HCT116 (cell line): ENCODE data around the gene WNK2. TPM values are rescaled to one million over a fixed set of nuclear protein-coding genes. Genes with fewer than 3 reads are reported as not detected.

Experiments
- ATAC-seq: fragments of 200-7000 bp; cut with Tn5 transposase; 2 replicates; pipeline ENCODE4 v1.9.1; 2020; ENCODE audit warnings: mild to moderate bottlenecking, moderate library complexity
- BruUV-seq: library from RNA; stranded (reverse); fragments of 400-500 nt; replicated peaks from 2 replicates; lab custom pipeline; 2021; lab: Mats Ljungman, UMichigan
- CTCF ChIA-PET: fragments of 300-600 bp; sonication (Branson Sonifier 250); formaldehyde crosslinking; loops from one replicate; lab custom pipeline; 2021; ENCODE audit warnings: antibody characterized with exemption; lab: Charles Lee
- POLR2A ChIA-PET: fragments of 300-600, 350-600 bp; sonication (Branson Sonifier 250); formaldehyde crosslinking; loops from one replicate; lab custom pipeline; 2021; ENCODE audit warnings: antibody characterized with exemption; lab: Charles Lee
- RAD21 ChIA-PET, 2 experiments: fragments of 300-600 bp; sonication (Branson Sonifier 250); formaldehyde crosslinking; loops; one replicate each; lab custom pipeline; 2023; ENCODE audit warnings: low total read pairs in 2 of 2; ENCODE audit not compliant: uncharacterized antibody in 2 of 2, unreplicated experiment in 2 of 2, low non-redundant PET in 1 of 2; lab: Charles Lee
- DNase-seq: peaks from one replicate; pipeline ENCODE4 v3.0.0-alpha.2; 2010; ENCODE audit warnings: low read depth, low spot score
- H2AFZ ChIP-seq: fragments of 200-600 bp; shearing (Covaris generic), sonication (generic); 2 replicates; pipeline ENCODE4 v1.6.1; 2017; ENCODE audit warnings: low read depth, mixed run types, mixed read lengths, antibody characterized with exemption, low read length; ENCODE audit not compliant: poor library complexity, severe bottlenecking
- H3K27ac ChIP-seq: 2 replicates; pipeline ENCODE4 v1.5.1; 2012; ENCODE audit warnings: low read depth, low read length
- H3K27me3 ChIP-seq: fragments of 200-600 bp; sonication (generic); 2 replicates; pipeline ENCODE4 v1.6.1; 2016; ENCODE audit warnings: mixed run types, low read length, mixed read lengths; ENCODE audit not compliant: insufficient read depth
- H3K36me3 ChIP-seq, 2 experiments: fragments of 200-500 bp in 1 of 2; fragments of 200-600 bp in 1 of 2; sonication (Bioruptor generic) in 1 of 2; sonication (generic) in 1 of 2; 2 replicates each; pipeline versions ENCODE4 v1.5.1 to v1.6.1; 2014 to 2016; ENCODE audit warnings: low read length in 2 of 2, inconsistent platforms in 1 of 2, mixed read lengths in 1 of 2, mixed run types in 1 of 2; ENCODE audit not compliant: insufficient read depth in 2 of 2, control insufficient read depth in 1 of 2
- H3K4me1 ChIP-seq, 2 experiments: fragments of 200-600 bp in 1 of 2; sonication (generic) in 1 of 2; 2 replicates each; pipeline versions ENCODE4 v1.5.1 to v1.6.1; 2012 to 2017; ENCODE audit warnings: low read length in 2 of 2, inconsistent platforms in 1 of 2, mild to moderate bottlenecking in 1 of 2, mixed read lengths in 1 of 2, mixed run types in 1 of 2, moderate library complexity in 1 of 2; ENCODE audit not compliant: insufficient read depth in 2 of 2, control insufficient read depth in 1 of 2
- H3K4me2 ChIP-seq: fragments of 200-600 bp; sonication (generic); 2 replicates; pipeline ENCODE4 v1.6.1; 2017; ENCODE audit warnings: mixed run types, low read length, mixed read lengths
- H3K4me3 ChIP-seq, 2 experiments: fragments of 200-600 bp in 1 of 2; sonication (generic) in 1 of 2; replicated peaks in 1 of 2; 2 replicates each; pipeline ENCODE4 v1.5.1; 2011 to 2016; ENCODE audit warnings: low read length in 2 of 2, control low read depth in 1 of 2, low read depth in 1 of 2, mild to moderate bottlenecking in 1 of 2, mixed read lengths in 1 of 2, mixed run types in 1 of 2
- H3K79me2 ChIP-seq: fragments of 200-600 bp; sonication (generic); 2 replicates; pipeline ENCODE4 v1.6.1; 2017; ENCODE audit warnings: mild to moderate bottlenecking, mixed run types, low read length, moderate library complexity, mixed read lengths; ENCODE audit not compliant: insufficient read depth
- H3K9ac ChIP-seq: fragments of 200-600 bp; sonication (generic); 2 replicates; pipeline ENCODE4 v1.6.1; 2016; ENCODE audit warnings: low read length, mixed read lengths
- H3K9me2 ChIP-seq: fragments of 200-600 bp; sonication (generic), shearing (Covaris generic); 2 replicates; pipeline ENCODE4 v1.6.1; 2017; ENCODE audit warnings: mixed run types, mild to moderate bottlenecking, moderate library complexity; ENCODE audit not compliant: insufficient read depth
- H3K9me3 ChIP-seq, 2 experiments: fragments of 200-500 bp in 1 of 2; fragments of 200-600 bp in 1 of 2; sonication (Bioruptor generic) in 1 of 2; sonication (generic) in 1 of 2; 2 replicates each; pipeline ENCODE4 v1.6.1; 2014 to 2017; ENCODE audit warnings: low read length in 2 of 2, mixed read lengths in 2 of 2, inconsistent platforms in 1 of 2, low read depth in 1 of 2, mild to moderate bottlenecking in 1 of 2, mixed run types in 1 of 2, moderate library complexity in 1 of 2; ENCODE audit not compliant: control insufficient read depth in 1 of 2, insufficient read depth in 1 of 2
- H4K20me1 ChIP-seq: fragments of 200-600 bp; sonication (generic), shearing (Covaris generic); 2 replicates; pipeline ENCODE4 v1.6.1; 2017; ENCODE audit warnings: mixed run types, mild to moderate bottlenecking, moderate library complexity; ENCODE audit not compliant: insufficient read depth
- CBX3 ChIP-seq: IDR thresholded peaks from 2 replicates; pipeline ENCODE4 v1.6.1; 2012; ENCODE audit warnings: low read depth
- ELF1 ChIP-seq: IDR thresholded peaks from 2 replicates; pipeline ENCODE4 v1.6.1; 2012; ENCODE audit warnings: low read depth, borderline replicate concordance
- EZH2 ChIP-seq: fragments of 200-600 bp; sonication (generic); IDR thresholded peaks from 2 replicates; pipeline ENCODE4 v1.6.1; 2017; ENCODE audit warnings: antibody characterized with exemption, mixed run types
- FOSL1 ChIP-seq: IDR thresholded peaks from 2 replicates; pipeline ENCODE4 v1.6.1; 2012; ENCODE audit warnings: low read depth
- JUND ChIP-seq: IDR thresholded peaks from 2 replicates; pipeline ENCODE4 v1.6.1; 2012
- POLR2A ChIP-seq: IDR thresholded peaks from 2 replicates; pipeline ENCODE4 v1.7.0; 2011; ENCODE audit warnings: borderline replicate concordance; ENCODE audit not compliant: insufficient read depth, insufficient read length; ENCODE audit errors: extremely low read depth
- SP1 ChIP-seq: IDR thresholded peaks from 2 replicates; pipeline ENCODE4 v1.6.1; 2012; ENCODE audit warnings: low read depth
- SRF ChIP-seq: IDR thresholded peaks from 2 replicates; pipeline ENCODE4 v1.6.1; 2012; ENCODE audit warnings: low read depth
- TCF7L2 ChIP-seq: IDR thresholded peaks from 2 replicates; pipeline ENCODE4 v1.7.0; 2011; ENCODE audit warnings: borderline replicate concordance, inconsistent platforms; ENCODE audit not compliant: insufficient read depth, insufficient read length; ENCODE audit errors: extremely low read depth
- intact Hi-C: fragments of 100-400 bp; cut with micrococcal nuclease; formaldehyde crosslinking; loops from 2 replicates; pipeline ENCODE4 v1.10.0; 2022
- total RNA-seq: library from RNA; stranded (reverse); gene quantifications from one replicate; pipeline ENCODE4 v1.2.1, GENCODE V29; 2021; ENCODE audit not compliant: unreplicated experiment
- TF ChIP-seq, protein P1 (sequence below): IDR thresholded peaks from 2 replicates; pipeline ENCODE4 v1.6.1; 2012
- TF ChIP-seq, protein P2 (sequence below): IDR thresholded peaks from 2 replicates; pipeline ENCODE4 v1.6.1; 2012; ENCODE audit warnings: low read depth
- TF ChIP-seq, protein P3 (sequence below), 3 experiments: fragments of 200-600 bp in 1 of 3; sonication (generic) in 1 of 3; IDR thresholded peaks in 2 of 3; conservative IDR thresholded peaks in 1 of 3; 2 replicates each; pipeline ENCODE4 v1.5.1; 2012 to 2017; ENCODE audit warnings: low read depth in 2 of 3, low read length in 2 of 3, antibody characterized with exemption in 1 of 3, borderline replicate concordance in 1 of 3, control low read depth in 1 of 3, mild to moderate bottlenecking in 1 of 3, mixed read lengths in 1 of 3, mixed run types in 1 of 3, moderate library complexity in 1 of 3; ENCODE audit not compliant: insufficient read depth in 1 of 3

The WNK2 gene
- total RNA-seq, 1 experiment from 2014 or later: 24.4 TPM

DNA sequence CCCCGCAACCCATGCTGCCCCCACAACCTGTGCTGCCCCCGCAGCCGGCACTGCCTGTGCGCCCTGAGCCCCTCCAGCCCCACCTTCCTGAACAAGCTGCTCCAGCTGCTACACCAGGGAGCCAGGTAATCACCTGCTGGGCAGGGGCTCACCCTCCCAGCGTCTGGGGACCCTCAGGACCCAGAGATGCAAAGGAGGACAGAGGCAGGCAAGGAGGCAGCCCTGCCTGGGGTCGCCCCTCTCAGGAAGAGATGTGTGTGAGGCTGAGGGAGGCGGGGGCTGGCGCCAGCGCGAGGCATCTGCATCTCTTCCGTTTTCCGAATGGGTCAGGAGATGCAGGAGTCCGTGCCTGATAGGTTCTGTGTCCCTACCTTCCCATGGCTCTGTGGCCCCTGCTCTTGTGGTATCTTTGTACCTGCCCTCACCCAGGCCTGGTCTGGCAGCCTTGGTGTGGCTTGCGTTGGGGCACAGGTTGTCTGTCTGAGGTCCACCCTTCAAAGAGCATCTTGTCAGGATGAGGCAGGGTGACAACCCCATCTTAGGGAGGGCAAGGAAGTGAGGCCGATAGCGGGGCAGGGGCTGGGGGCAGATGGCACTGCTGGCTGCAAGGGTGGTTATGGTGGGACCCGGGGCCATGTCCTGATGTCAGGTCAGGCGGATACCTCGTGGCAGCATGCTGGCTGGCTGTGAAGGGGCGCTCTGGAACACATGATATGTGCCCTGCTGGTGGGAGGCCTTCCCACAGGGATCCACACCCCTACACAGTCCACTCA lies 75.7 kb downstream of the WNK2 start:
- H3K4me1 ChIP-seq: no peaks in the 10 kb centered on the region
- no peak overlapping the region for H3K4me2 ChIP-seq
- DNase-seq: no peak
- intact Hi-C loops: no loop called here
- RAD21 ChIA-PET: no interaction called here
- no peak overlapping the region for H3K27ac ChIP-seq
- no peak for TF ChIP-seq CBX3
- no peak for TF ChIP-seq TCF7L2
- TF ChIP-seq, protein P1, sequence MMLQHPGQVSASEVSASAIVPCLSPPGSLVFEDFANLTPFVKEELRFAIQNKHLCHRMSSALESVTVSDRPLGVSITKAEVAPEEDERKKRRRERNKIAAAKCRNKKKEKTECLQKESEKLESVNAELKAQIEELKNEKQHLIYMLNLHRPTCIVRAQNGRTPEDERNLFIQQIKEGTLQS: no peak
- no peak for TF ChIP-seq ELF1
- TF ChIP-seq EZH2: no peak
- TF ChIP-seq, protein P2, sequence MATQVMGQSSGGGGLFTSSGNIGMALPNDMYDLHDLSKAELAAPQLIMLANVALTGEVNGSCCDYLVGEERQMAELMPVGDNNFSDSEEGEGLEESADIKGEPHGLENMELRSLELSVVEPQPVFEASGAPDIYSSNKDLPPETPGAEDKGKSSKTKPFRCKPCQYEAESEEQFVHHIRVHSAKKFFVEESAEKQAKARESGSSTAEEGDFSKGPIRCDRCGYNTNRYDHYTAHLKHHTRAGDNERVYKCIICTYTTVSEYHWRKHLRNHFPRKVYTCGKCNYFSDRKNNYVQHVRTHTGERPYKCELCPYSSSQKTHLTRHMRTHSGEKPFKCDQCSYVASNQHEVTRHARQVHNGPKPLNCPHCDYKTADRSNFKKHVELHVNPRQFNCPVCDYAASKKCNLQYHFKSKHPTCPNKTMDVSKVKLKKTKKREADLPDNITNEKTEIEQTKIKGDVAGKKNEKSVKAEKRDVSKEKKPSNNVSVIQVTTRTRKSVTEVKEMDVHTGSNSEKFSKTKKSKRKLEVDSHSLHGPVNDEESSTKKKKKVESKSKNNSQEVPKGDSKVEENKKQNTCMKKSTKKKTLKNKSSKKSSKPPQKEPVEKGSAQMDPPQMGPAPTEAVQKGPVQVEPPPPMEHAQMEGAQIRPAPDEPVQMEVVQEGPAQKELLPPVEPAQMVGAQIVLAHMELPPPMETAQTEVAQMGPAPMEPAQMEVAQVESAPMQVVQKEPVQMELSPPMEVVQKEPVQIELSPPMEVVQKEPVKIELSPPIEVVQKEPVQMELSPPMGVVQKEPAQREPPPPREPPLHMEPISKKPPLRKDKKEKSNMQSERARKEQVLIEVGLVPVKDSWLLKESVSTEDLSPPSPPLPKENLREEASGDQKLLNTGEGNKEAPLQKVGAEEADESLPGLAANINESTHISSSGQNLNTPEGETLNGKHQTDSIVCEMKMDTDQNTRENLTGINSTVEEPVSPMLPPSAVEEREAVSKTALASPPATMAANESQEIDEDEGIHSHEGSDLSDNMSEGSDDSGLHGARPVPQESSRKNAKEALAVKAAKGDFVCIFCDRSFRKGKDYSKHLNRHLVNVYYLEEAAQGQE: no peak
- TF ChIP-seq JUND: no peak
- TF ChIP-seq POLR2A: no peak
- no peak for TF ChIP-seq SP1
- TF ChIP-seq FOSL1: no peak
- TF ChIP-seq, protein P3, sequence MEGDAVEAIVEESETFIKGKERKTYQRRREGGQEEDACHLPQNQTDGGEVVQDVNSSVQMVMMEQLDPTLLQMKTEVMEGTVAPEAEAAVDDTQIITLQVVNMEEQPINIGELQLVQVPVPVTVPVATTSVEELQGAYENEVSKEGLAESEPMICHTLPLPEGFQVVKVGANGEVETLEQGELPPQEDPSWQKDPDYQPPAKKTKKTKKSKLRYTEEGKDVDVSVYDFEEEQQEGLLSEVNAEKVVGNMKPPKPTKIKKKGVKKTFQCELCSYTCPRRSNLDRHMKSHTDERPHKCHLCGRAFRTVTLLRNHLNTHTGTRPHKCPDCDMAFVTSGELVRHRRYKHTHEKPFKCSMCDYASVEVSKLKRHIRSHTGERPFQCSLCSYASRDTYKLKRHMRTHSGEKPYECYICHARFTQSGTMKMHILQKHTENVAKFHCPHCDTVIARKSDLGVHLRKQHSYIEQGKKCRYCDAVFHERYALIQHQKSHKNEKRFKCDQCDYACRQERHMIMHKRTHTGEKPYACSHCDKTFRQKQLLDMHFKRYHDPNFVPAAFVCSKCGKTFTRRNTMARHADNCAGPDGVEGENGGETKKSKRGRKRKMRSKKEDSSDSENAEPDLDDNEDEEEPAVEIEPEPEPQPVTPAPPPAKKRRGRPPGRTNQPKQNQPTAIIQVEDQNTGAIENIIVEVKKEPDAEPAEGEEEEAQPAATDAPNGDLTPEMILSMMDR (IDR thresholded peaks at IDR 0.05 in 2 of 3, conservative IDR thresholded peaks at IDR 0.05 in 1 of 3; ENCODE audit: borderline replicate concordance in 1 of 3, insufficient read depth in 1 of 3, low read depth in 2 of 3, low read length in 2 of 3): no peak
- no peak for TF ChIP-seq SRF
- no peaks in the 10 kb centered on the region for H3K9me2 ChIP-seq
- CTCF ChIA-PET: no interaction called here
- ATAC-seq: no peak
- H3K79me2 ChIP-seq: no peaks in the 10 kb centered on the region
- H3K4me3 ChIP-seq: no peak overlapping the region
- H3K9ac ChIP-seq: no peak overlapping the region
- no peaks in the 10 kb centered on the region for H3K9me3 ChIP-seq
- H3K27me3 ChIP-seq: no peaks in the 10 kb centered on the region
- H4K20me1 ChIP-seq: no peaks in the 10 kb centered on the region
- POLR2A ChIA-PET: no interaction called here
- H2AFZ ChIP-seq: no peak overlapping the region
- BruUV-seq: no TSS peak
- no peaks in the 10 kb centered on the region; a peak in 1 of 4 replicates for H3K36me3 ChIP-seq
